Mesothelial cell of epicardium (in vitro differentiated cells): ENCODE data around the gene HNRNPLL. TPM values are rescaled to one million over a fixed set of nuclear protein-coding genes. Genes with fewer than 3 reads are reported as not detected.

Source experiments
- DNase-seq, 2 experiments: peaks; one replicate each; pipeline ENCODE4 v3.0.0; 2021; ENCODE audit warnings: low spot score in 2 of 2; ENCODE audit not compliant: unreplicated experiment in 2 of 2
- H3K27ac Mint-ChIP-seq: 2 replicates; pipeline ENCODE4 v1.8.0; 2021; ENCODE audit warnings: mixed read lengths
- H3K27me3 Mint-ChIP-seq: 2 replicates; pipeline ENCODE4 v1.8.0; 2021; ENCODE audit warnings: low read depth, mixed read lengths
- H3K36me3 Mint-ChIP-seq: 2 replicates; pipeline ENCODE4 v1.8.0; 2021; ENCODE audit warnings: mixed read lengths
- H3K4me1 Mint-ChIP-seq: 2 replicates; pipeline ENCODE4 v1.8.0; 2021; ENCODE audit warnings: mixed read lengths
- H3K4me3 Mint-ChIP-seq: 2 replicates; pipeline ENCODE4 v1.8.0; 2021; ENCODE audit warnings: mild to moderate bottlenecking, moderate library complexity, mixed read lengths
- H3K9me3 Mint-ChIP-seq: 2 replicates; pipeline ENCODE4 v1.8.0; 2021; ENCODE audit warnings: mixed read lengths
- CTCF ChIP-seq: fragments of 200-600 bp; sonication (generic); IDR thresholded peaks from one replicate; pipeline ENCODE4 v1.5.0; 2021; ENCODE audit warnings: antibody characterized with exemption; ENCODE audit not compliant: unreplicated experiment
- total RNA-seq: library from RNA; stranded (reverse); gene quantifications from 3 replicates; pipeline ENCODE4 v1.2.1, GENCODE V29; 2021

The HNRNPLL gene
- total RNA-seq, 1 donor from 2014 or later: 80.7 TPM

- no peak for TF ChIP-seq CTCF
- peaks cover 7% of the 10 kb centered on the region for H3K9me3 Mint-ChIP-seq
- H3K27me3 Mint-ChIP-seq: peaks cover 2% of the 10 kb centered on the region
- DNase-seq: peak in 1 of 2 experiments; percentile 56
- peaks cover 23% of the 10 kb centered on the region for H3K4me1 Mint-ChIP-seq
- H3K27ac Mint-ChIP-seq: peak overlapping the region; percentile 96
- peak overlapping the region; percentile 46 for H3K4me3 Mint-ChIP-seq
- no peaks in the 10 kb centered on the region for H3K36me3 Mint-ChIP-seq
Observed at GRCh38 chr2:38515155-38516074, 87.3 kb downstream of the HNRNPLL start.

- peak overlapping the region; percentile 96 for H3K27ac Mint-ChIP-seq
- peaks cover 28% of the 10 kb centered on the region for H3K4me1 Mint-ChIP-seq
- H3K9me3 Mint-ChIP-seq: peaks cover 7% of the 10 kb centered on the region
- no peak for DNase-seq
- TF ChIP-seq CTCF: no peak
- peaks cover 2% of the 10 kb centered on the region for H3K27me3 Mint-ChIP-seq
- H3K4me3 Mint-ChIP-seq: no peak overlapping the region
- no peaks in the 10 kb centered on the region for H3K36me3 Mint-ChIP-seq
Observed at GRCh38 chr2:38514603-38515154, 88.0 kb downstream of the HNRNPLL start.

GRCh38 chr2:38512211-38512610 lies 90.5 kb downstream of the HNRNPLL start:
- no peak for TF ChIP-seq CTCF
- peaks cover 7% of the 10 kb centered on the region for H3K9me3 Mint-ChIP-seq
- H3K36me3 Mint-ChIP-seq: no peaks in the 10 kb centered on the region
- no peak for DNase-seq
- no peak overlapping the region for H3K27ac Mint-ChIP-seq
- no peaks in the 10 kb centered on the region for H3K27me3 Mint-ChIP-seq
- H3K4me1 Mint-ChIP-seq: peaks cover 39% of the 10 kb centered on the region
- H3K4me3 Mint-ChIP-seq: no peak overlapping the region

Other genes with a start within 250 kb of the HNRNPLL start
- 73.7 to 77.3 TPM (median 75.3 TPM) in 3 replicates for gene ATL2, start 225.7 kb downstream of the HNRNPLL start, total RNA-seq
- 17.0 to 18.2 TPM (median 17.6 TPM) in 3 replicates for gene GALM, start 63.2 kb upstream of the HNRNPLL start, total RNA-seq
- gene SRSF7, start 148.4 kb upstream of the HNRNPLL start, total RNA-seq: 185 to 189 TPM (median 187 TPM) in 3 replicates
- 12.0 to 13.0 TPM (median 12.0 TPM) in 3 replicates for gene GEMIN6, start 175.3 kb upstream of the HNRNPLL start, total RNA-seq